Suprapubic skin (tissue), 4 donors: ENCODE results near the gene NBAS.

ENCODE experiments used
- EP300 ChIP-seq: sonication (generic); formaldehyde crosslinking; IDR thresholded peaks from one replicate; pipeline ENCODE4 v1.6.1; 2017; ENCODE audit warnings: antibody characterized with exemption
- POLR2A ChIP-seq, 2 donors: fragments of 450-650 bp; IDR thresholded peaks; one replicate each; pipeline ENCODE4 v1.6.1; 2017; ENCODE audit warnings: antibody characterized with exemption in 2 of 2, mild to moderate bottlenecking in 2 of 2, moderate library complexity in 2 of 2
- POLR2AphosphoS5 ChIP-seq, 3 donors: sonication (generic); formaldehyde crosslinking; IDR thresholded peaks; one replicate each; pipeline ENCODE4 v1.6.1; 2017; ENCODE audit warnings: antibody characterized with exemption in 3 of 3
- TF ChIP-seq, protein P1 (sequence below), 2 donors: fragments of 200-600 bp in 1 of 2; fragments of 450-650 bp in 1 of 2; sonication (generic) in 1 of 2; IDR thresholded peaks; one replicate each; pipeline ENCODE4 v1.5.1; 2016 to 2019; ENCODE audit warnings: antibody characterized with exemption in 2 of 2, mild to moderate bottlenecking in 1 of 2, moderate library complexity in 1 of 2

DNA sequence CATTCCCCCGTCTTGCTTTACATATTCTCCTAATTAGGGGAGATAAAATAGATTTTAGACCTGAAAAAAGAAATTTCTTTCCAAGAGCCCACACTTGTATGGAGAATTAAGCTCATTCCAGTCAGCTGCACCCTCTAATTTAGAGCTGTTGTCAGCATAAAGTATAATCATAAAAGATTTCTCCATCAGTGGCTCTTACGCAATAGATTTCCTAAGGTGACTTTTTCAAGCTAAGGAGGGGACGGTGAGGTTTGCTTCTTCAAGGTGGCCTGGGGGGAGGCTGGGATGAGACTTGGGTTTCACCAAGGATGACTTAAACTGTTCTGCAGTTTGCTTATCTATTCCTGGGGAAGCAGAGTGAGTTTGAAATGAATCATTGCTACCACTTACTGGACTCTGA is 426.2 kb downstream of the NBAS start:
- TF ChIP-seq, protein P1, sequence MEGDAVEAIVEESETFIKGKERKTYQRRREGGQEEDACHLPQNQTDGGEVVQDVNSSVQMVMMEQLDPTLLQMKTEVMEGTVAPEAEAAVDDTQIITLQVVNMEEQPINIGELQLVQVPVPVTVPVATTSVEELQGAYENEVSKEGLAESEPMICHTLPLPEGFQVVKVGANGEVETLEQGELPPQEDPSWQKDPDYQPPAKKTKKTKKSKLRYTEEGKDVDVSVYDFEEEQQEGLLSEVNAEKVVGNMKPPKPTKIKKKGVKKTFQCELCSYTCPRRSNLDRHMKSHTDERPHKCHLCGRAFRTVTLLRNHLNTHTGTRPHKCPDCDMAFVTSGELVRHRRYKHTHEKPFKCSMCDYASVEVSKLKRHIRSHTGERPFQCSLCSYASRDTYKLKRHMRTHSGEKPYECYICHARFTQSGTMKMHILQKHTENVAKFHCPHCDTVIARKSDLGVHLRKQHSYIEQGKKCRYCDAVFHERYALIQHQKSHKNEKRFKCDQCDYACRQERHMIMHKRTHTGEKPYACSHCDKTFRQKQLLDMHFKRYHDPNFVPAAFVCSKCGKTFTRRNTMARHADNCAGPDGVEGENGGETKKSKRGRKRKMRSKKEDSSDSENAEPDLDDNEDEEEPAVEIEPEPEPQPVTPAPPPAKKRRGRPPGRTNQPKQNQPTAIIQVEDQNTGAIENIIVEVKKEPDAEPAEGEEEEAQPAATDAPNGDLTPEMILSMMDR (IDR thresholded peaks at IDR 0.05), result no peak
- TF ChIP-seq POLR2A (IDR thresholded peaks at IDR 0.05), result no peak
- no peak for TF ChIP-seq POLR2AphosphoS5 (IDR thresholded peaks at IDR 0.05)
- no peak for TF ChIP-seq EP300
